ENCODE measurements around the gene DCC.

GRCh38 chr18:52481116-52481515, 141.1 kb downstream of the DCC start:
- no peak for TF ChIP-seq POLR2A (IDR thresholded peaks at IDR 0.05)
- no peak for TF ChIP-seq CTCF (IDR thresholded peaks at IDR 0.05)
